GM21515 (cell line): ENCODE data around the gene SAT2.

ENCODE experiments used
- ATAC-seq: cut with Tn5 transposase; IDR thresholded peaks from one replicate; pipeline ENCODE4 v1.9.1; 2021; ENCODE audit not compliant: unreplicated experiment

Gene SAT2

DNA sequence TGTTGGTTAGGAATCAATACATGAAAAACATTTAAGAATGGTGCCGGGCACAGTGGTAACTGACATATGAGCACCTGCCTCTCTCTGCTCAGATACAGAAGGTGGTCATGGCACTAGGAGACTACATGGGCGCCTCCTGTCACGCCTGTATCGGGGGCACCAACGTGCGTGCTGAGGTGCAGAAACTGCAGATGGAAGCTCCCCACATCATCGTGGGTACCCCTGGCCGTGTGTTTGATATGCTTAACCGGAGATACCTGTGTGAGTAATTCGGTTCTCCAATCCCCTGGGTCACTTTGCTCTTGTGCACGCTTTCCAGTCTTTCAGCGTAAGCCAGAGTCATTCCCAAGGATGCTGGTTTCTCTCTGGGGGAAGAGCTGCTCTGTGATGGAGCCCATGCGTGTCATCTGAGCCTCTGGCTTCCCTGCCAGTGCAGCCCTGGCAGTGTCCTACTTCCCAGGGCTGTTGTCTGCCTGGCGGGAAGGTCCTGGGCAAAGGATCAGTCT, 51.1 kb downstream of the SAT2 start:
- ATAC-seq, result no peak
